HG03342 (cell line): ENCODE results near the gene RNF112.
"Not testable (repeated sequence)": the region's sequence is repeated elsewhere in the genome, so short reads cannot be mapped to it uniquely, and the experiment has no call there.

ENCODE experiments used
- ATAC-seq: cut with Tn5 transposase; IDR thresholded peaks from one replicate; pipeline ENCODE4 v1.9.1; 2021; ENCODE audit warnings: mild to moderate bottlenecking, moderate library complexity; ENCODE audit not compliant: unreplicated experiment

RNF112 gene

GRCh38 chr17:19410091-19410490, 941 bp upstream of the RNF112 start:
- ATAC-seq, result no peak

GRCh38 chr17:19411631-19412030, 599 bp downstream of the RNF112 start:
- ATAC-seq, result no peak

- no peak for ATAC-seq
Observed at GRCh38 chr17:19412510-19412909, 1.5 kb downstream of the RNF112 start.

DNA sequence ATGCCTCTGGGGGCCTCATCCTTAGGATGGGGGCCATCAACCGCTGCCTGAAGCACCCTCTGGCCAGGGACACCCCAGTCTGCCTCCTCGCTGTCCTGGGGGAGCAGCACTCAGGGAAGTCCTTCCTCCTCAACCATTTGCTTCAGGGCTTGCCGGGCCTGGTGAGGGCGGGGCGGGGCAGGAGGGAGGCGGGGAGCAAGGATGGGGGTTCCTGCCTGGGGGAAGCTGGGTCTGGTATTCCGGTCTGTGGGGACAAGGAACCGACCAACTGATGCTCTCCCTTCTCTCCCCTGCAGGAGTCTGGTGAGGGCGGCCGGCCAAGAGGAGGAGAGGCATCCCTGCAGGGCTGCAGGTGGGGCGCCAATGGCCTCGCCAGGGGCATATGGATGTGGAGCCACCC, 2.0 kb downstream of the RNF112 start:
- no peak for ATAC-seq

DNA sequence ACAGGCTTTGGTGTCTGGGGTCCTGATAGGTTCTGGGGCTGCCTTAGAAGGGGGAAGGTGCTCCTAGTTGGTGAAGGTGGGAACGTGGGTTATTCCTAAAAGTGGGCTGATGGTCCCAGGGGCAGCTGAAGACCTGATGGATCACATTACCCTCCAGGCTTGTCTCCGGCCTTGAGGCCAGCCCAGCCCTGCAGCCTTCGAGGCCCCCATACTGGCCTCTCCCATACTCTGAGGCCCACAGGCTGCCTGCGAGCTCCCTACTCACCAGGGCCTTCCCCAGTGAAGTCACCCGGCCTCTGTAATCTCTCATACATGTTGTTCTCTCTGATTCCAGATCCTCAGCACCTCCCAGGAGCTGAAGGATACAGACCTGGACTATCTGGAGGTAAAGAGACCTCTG, 2.7 kb downstream of the RNF112 start:
- ATAC-seq, result no peak

GRCh38 chr17:19414396-19415280, 3.6 kb downstream of the RNF112 start:
- no peak for ATAC-seq

- ATAC-seq, result no peak
Observed at GRCh38 chr17:19415311-19415710, 4.3 kb downstream of the RNF112 start.

DNA sequence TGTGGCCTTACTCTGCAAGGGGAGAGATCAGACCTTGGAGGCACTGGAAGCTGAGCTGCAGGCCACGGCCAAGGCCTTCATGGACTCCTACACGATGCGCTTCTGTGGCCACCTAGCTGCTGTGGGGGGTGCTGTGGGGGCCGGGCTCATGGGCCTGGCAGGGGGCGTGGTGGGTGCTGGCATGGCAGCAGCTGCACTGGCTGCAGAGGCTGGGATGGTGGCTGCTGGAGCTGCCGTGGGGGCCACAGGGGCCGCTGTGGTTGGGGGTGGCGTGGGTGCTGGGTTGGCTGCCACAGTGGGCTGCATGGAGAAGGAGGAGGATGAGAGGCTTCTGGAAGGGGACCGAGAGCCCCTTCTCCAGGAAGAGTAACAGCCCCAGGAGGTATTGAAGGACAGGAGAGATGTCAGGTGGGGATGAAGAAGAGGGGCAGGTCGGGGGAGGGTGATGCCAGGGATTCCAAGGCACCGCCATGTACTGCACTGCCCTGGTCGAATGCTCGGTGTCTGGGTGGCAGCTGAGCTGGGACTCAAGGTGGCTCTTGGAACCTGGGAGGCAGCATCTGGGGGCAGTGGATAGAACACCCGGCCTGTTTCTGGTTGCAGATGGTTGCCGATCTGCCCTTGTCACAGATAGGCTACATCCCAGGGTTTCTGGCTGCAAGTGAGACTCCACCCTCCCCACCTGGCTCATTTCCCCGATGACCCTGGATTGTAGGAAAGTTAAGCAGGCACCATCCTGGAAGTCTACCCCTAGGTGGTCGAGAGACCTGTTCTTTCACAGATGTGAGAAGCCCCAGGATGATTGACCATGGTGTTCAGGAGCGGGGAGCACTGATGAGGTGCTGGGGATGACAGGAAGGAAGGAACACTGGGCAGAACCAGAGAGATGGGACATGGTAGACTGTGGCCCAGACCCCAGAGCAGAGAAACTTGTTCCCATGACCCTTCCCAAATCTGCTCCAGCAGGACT, 5.1 kb downstream of the RNF112 start:
- no peak for ATAC-seq

GRCh38 chr17:19417611-19418010, 6.6 kb downstream of the RNF112 start:
- ATAC-seq, result no peak

- no peak for ATAC-seq
Observed at GRCh38 chr17:19418251-19418992, 7.4 kb downstream of the RNF112 start.

- no peak for ATAC-seq
Observed at GRCh38 chr17:19421219-19421618, 10.2 kb downstream of the RNF112 start.

DNA sequence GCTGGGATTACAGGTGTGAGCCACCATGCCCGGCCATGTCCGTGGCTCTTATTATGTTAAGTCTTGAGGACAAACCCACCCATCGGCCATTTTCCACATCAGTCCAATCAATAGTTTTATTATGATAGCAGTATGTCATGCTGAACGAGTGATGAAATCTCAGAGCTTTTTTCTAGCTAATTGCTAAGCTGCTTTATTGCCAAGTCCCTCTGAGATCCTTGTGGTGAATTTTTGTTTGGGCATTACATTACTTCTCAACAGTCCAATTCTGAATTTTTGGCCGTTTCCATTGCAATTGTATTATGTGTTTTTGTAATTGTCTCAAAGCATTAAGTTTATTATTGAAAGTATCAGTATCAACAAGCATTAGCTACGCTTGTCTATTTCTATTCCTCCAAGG, 10.9 kb downstream of the RNF112 start:
- no peak for ATAC-seq

GRCh38 chr17:19424934-19425868, 14.2 kb downstream of the RNF112 start:
- ATAC-seq, result no peak

DNA sequence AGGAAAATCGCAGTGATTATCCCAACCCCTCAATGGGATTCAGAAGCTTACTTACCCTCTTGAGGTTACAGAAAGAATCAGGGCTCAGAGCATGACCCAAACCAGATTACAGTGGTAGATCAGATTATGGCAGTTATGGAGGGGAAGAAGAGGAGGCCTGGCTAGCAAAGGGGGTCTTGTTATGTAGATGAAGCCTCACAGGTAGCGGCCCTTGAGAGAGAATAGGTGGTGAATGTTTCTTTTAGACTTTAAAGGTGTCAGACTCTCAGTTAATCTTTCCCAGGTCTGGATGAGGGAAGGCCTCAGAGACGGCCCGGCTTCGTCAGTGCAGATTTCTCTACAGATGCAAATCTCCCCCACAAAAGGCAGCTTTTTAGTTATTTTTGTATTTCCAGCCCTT, 15.6 kb downstream of the RNF112 start:
- ATAC-seq, result no peak

GRCh38 chr17:19431691-19432090, 20.7 kb downstream of the RNF112 start:
- ATAC-seq, result no peak

DNA sequence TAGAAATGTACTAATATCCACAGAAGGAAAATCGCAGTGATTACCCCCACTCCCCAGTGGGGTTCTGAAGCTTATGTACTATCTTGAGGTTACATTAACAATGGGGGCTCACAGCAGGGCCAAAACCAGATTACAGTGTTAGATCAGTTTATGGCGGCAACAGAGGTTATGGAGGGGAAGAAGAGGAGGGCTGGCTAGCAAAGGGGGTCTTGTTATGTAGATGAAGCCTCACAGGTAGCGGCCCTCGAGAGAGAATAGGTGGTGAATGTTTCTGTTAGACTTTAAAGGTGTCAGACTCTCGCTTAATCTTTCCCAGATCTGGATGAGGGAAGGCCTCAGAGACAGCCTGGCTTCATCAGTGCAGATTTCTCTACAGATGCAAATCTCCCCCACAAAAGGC, 22.2 kb downstream of the RNF112 start:
- no peak for ATAC-seq

- ATAC-seq, result no peak
Observed at GRCh38 chr17:19433727-19434340, 22.8 kb downstream of the RNF112 start.

DNA sequence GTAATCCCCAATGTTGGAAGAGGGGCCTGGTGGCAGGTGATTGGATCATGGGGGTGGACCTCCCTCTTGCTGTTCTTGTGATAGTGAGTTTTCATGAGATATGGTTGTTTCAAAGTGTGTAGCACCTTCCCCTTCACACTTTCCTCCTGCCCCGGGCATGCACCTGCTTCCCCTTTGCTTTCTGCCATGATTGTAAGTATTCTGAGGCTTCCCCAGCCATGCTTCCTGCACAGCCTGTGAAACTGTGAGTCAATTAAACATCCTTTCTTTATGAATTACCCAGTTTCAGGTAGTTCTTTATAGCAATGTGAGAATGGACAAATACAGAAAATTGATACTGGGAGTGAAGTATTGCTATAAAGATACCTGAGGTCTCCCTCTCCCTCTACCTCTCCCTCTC, 29.4 kb downstream of the RNF112 start:
- no peak for ATAC-seq

GRCh38 chr17:19441288-19441687, 30.3 kb downstream of the RNF112 start:
- ATAC-seq, result not testable (repeated sequence)

- no peak for ATAC-seq
Observed at GRCh38 chr17:19442731-19443130, 31.7 kb downstream of the RNF112 start.
